Neural cell (in vitro differentiated cells): ENCODE results near the gene ITPR2. TPM values are rescaled to one million over a fixed set of nuclear protein-coding genes. Genes with fewer than 3 reads are reported as not detected.

Experiments
- H2AFZ ChIP-seq: fragments of 200-600, 300-800 bp; sonication (generic), shearing (Covaris generic); 2 replicates; pipeline ENCODE4 v1.6.0; 2014; ENCODE audit warnings: low read depth, mild to moderate bottlenecking, antibody characterized with exemption, low read length, moderate library complexity
- H3F3A ChIP-seq: fragments of 200-600 bp; shearing (Covaris generic); 2 replicates; pipeline ENCODE4 v1.6.1; 2016; ENCODE audit warnings: mild to moderate bottlenecking, moderate library complexity, mixed read lengths, antibody characterized with exemption, low read length; ENCODE audit not compliant: insufficient read depth, poor library complexity, severe bottlenecking
- H3K27ac ChIP-seq: fragments of 200-600, 300-800 bp; sonication (generic), shearing (Covaris generic); 2 replicates; pipeline ENCODE4 v1.5.1; 2014; ENCODE audit warnings: mild to moderate bottlenecking, low read length, moderate library complexity
- H3K27me3 ChIP-seq: fragments of 300-800, 200-600 bp; sonication (generic), shearing (Covaris generic); 2 replicates; pipeline ENCODE4 v1.6.0; 2014; ENCODE audit warnings: mild to moderate bottlenecking, low read depth, low read length, moderate library complexity; ENCODE audit not compliant: insufficient read depth
- H3K36me3 ChIP-seq: fragments of 300-800, 200-600 bp; sonication (generic), shearing (Covaris generic); 2 replicates; pipeline ENCODE4 v1.5.1; 2014; ENCODE audit warnings: mild to moderate bottlenecking, antibody characterized with exemption, low read length, moderate library complexity; ENCODE audit not compliant: insufficient read depth
- H3K4me2 ChIP-seq: fragments of 300-800, 200-600 bp; sonication (generic), shearing (Covaris generic); 2 replicates; pipeline ENCODE4 v1.6.0; 2014; ENCODE audit warnings: mild to moderate bottlenecking, low read length
- H3K4me3 ChIP-seq: fragments of 300-800, 200-600 bp; sonication (generic), shearing (Covaris generic); 2 replicates; pipeline ENCODE4 v1.5.1; 2014; ENCODE audit warnings: mild to moderate bottlenecking, low read length, moderate library complexity
- H3K79me2 ChIP-seq: fragments of 200-600 bp; shearing (Covaris generic); replicated peaks from 2 replicates; pipeline ENCODE4 v1.6.0; 2014; ENCODE audit warnings: mild to moderate bottlenecking, low read length, moderate library complexity; ENCODE audit not compliant: insufficient read depth
- H3K9ac ChIP-seq: fragments of 300-800, 200-600 bp; sonication (generic), shearing (Covaris generic); 2 replicates; pipeline ENCODE4 v1.6.1; 2016; ENCODE audit warnings: mild to moderate bottlenecking, low read length, mixed read lengths
- H3K9me2 ChIP-seq: fragments of 200-600 bp; shearing (Covaris generic); 2 replicates; pipeline ENCODE4 v1.6.1; 2016; ENCODE audit warnings: mild to moderate bottlenecking, low read length, mixed read lengths; ENCODE audit not compliant: insufficient read depth
- H3K9me3 ChIP-seq: fragments of 200-600, 300-800 bp; sonication (generic), shearing (Covaris generic); 2 replicates; pipeline ENCODE4 v1.6.1; 2016; ENCODE audit warnings: mild to moderate bottlenecking, mixed run types, low read length, moderate library complexity, mixed read lengths
- H4K20me1 ChIP-seq: fragments of 200-600 bp; shearing (Covaris generic); 2 replicates; pipeline ENCODE4 v1.6.1; 2016; ENCODE audit warnings: mild to moderate bottlenecking, mixed run types; ENCODE audit not compliant: insufficient read depth
- CTCF ChIP-seq: fragments of 450-650 bp; IDR thresholded peaks from 2 replicates; pipeline ENCODE4 v1.5.1; 2014; ENCODE audit warnings: antibody characterized with exemption, mild to moderate bottlenecking, moderate library complexity; ENCODE audit not compliant: poor library complexity, severe bottlenecking
- EP300 ChIP-seq: fragments of 450-650 bp; conservative IDR thresholded peaks from 2 replicates; pipeline ENCODE4 v1.6.1; 2014; ENCODE audit warnings: antibody characterized with exemption, mild to moderate bottlenecking, moderate library complexity; ENCODE audit not compliant: poor library complexity, severe bottlenecking
- EZH2 ChIP-seq: fragments of 200-600, 300-800 bp; shearing (Covaris generic), sonication (generic); IDR thresholded peaks from 2 replicates; pipeline ENCODE4 v1.6.1; 2014; ENCODE audit warnings: antibody characterized with exemption, low read length, borderline replicate concordance, mild to moderate bottlenecking; ENCODE audit not compliant: insufficient read depth, poor library complexity, severe bottlenecking
- MXI1 ChIP-seq: fragments of 450-650 bp; conservative IDR thresholded peaks from 2 replicates; pipeline ENCODE4 v1.6.1; 2014; ENCODE audit warnings: antibody characterized with exemption, mild to moderate bottlenecking; ENCODE audit not compliant: poor library complexity, severe bottlenecking
- POLR2AphosphoS5 ChIP-seq: IDR thresholded peaks from 2 replicates; pipeline ENCODE4 v1.6.1; 2012
- RAD21 ChIP-seq: fragments of 450-650 bp; conservative IDR thresholded peaks from 2 replicates; pipeline ENCODE4 v1.6.1; 2014; ENCODE audit warnings: antibody characterized with exemption, mild to moderate bottlenecking, moderate library complexity
- REST ChIP-seq: IDR thresholded peaks from 2 replicates; pipeline ENCODE4 v1.6.1; 2012; ENCODE audit warnings: borderline replicate concordance
- SMC3 ChIP-seq: fragments of 450-650 bp; conservative IDR thresholded peaks from 2 replicates; pipeline ENCODE4 v1.6.1; 2014; ENCODE audit warnings: antibody characterized with exemption, mild to moderate bottlenecking, moderate library complexity; ENCODE audit not compliant: poor library complexity
- TAF1 ChIP-seq: IDR thresholded peaks from 2 replicates; pipeline ENCODE4 v1.6.1; 2012; ENCODE audit warnings: low read depth
- polyA plus RNA-seq: library from polyadenylated mRNA; depleted of rRNA; stranded (reverse); fragments of >200 nt; gene quantifications from 2 replicates; pipeline ENCODE4 v1.2.3, GENCODE V29; 2014

The ITPR2 gene
- polyA plus RNA-seq, 1 donor from 2014 or later, result 2.0 TPM

- Histone ChIP-seq H3K9ac (no peak overlapping the region), H3K79me2 (no peaks in the 10 kb centered on the region), H3K9me3 (no peaks in the 10 kb centered on the region), H4K20me1 (no peaks in the 10 kb centered on the region), H3K4me3 (no peak overlapping the region), H3F3A (no peaks in the 10 kb centered on the region), H3K27me3 (no peaks in the 10 kb centered on the region), H3K36me3 (no peaks in the 10 kb centered on the region), H3K9me2 (no peaks in the 10 kb centered on the region), H3K27ac (no peak overlapping the region), H3K4me2 (no peak overlapping the region), H2AFZ (no peak overlapping the region)
- TF ChIP-seq TAF1 (no peak), MXI1 (no peak), RAD21 (no peak), POLR2AphosphoS5 (no peak), REST (no peak), CTCF (no peak), EP300 (no peak), EZH2 (no peak), SMC3 (no peak)
These were observed 133.8 kb downstream of the ITPR2 start for GRCh38 chr12:26699237-26699636.

GRCh38 chr12:26698186-26698585, 134.8 kb downstream of the ITPR2 start:
- H3K4me3 ChIP-seq, result no peak overlapping the region
- no peaks in the 10 kb centered on the region for H3K27me3 ChIP-seq
- no peaks in the 10 kb centered on the region for H3K79me2 ChIP-seq
- no peaks in the 10 kb centered on the region for H3K9me3 ChIP-seq
- TF ChIP-seq MXI1 (no peak), POLR2AphosphoS5 (no peak), RAD21 (no peak), REST (no peak), SMC3 (no peak), TAF1 (no peak), EP300 (no peak), EZH2 (no peak), CTCF (no peak)
- no peak overlapping the region for H3K27ac ChIP-seq
- no peaks in the 10 kb centered on the region for H4K20me1 ChIP-seq
- H3K4me2 ChIP-seq, result no peak overlapping the region
- H3F3A ChIP-seq, result no peaks in the 10 kb centered on the region
- no peak overlapping the region for H2AFZ ChIP-seq
- no peaks in the 10 kb centered on the region for H3K36me3 ChIP-seq
- no peak overlapping the region for H3K9ac ChIP-seq
- H3K9me2 ChIP-seq, result no peaks in the 10 kb centered on the region
